DMS79 treated with DMSO at 0.1 percent for 48 hours (cell line): ENCODE measurements around the gene SAMD4A.

Source experiments
- DNase-seq: peaks from one replicate; lab custom pipeline; 2025; lab: John Stamatoyannopoulos, UW

SAMD4A gene

DNA sequence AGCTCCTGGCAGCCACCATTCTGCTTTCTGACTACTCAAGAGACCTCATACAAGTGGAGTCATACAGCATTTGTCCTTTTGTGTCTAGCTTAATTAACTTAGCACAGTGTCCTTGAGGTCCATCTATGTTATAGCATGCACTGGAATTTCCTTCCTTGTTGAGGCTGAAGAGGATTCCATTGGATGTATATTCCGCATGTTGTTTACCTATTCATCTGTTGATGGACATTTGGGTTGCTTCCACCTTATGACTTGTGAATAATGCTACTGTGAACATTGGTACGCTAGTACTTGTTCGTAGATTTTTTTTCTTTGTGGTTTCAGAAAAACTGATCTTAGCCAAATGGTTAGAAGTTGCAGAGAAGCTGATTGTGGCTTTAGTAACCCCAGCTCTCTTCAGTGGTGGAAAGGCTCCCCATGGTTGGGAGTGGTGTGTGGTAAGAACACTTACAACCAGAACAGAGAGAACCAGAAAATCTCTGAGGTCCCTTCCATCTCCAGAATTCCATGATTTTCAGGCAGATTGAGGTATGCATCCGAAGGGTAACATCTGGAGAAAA is 118.4 kb downstream of the SAMD4A start:
- no peak for DNase-seq

DNA sequence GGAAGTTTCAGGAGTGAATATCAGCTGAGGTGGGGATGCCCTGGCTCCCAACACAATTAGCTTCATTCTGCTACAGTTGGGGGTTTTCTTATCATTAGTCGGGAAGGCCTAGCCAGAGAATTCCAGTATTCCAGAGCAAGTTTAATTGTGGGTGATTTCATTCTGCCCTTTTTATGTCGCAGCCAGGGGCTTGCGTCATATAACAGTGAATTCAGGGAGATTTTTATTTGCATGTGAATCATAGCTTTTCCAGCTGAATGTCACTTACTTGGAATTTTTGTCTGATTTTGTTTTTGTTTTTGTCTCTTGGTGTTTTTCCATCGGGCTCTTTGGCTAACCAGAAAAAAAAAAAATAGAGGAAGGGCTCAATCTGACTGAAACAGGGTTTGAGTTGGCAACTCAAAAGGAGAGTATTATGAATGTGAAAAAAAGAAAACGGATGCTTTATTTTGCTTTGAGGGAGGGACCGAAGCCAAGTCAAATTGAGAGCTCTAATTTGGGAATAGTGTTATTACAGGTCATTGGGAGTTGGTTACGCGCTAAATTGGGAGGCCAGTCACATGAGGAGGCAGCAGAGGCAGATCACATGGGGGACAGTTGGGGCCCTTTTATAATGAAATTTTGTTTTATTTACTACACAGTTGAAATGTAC is 119.4 kb downstream of the SAMD4A start:
- no peak for DNase-seq

DNA sequence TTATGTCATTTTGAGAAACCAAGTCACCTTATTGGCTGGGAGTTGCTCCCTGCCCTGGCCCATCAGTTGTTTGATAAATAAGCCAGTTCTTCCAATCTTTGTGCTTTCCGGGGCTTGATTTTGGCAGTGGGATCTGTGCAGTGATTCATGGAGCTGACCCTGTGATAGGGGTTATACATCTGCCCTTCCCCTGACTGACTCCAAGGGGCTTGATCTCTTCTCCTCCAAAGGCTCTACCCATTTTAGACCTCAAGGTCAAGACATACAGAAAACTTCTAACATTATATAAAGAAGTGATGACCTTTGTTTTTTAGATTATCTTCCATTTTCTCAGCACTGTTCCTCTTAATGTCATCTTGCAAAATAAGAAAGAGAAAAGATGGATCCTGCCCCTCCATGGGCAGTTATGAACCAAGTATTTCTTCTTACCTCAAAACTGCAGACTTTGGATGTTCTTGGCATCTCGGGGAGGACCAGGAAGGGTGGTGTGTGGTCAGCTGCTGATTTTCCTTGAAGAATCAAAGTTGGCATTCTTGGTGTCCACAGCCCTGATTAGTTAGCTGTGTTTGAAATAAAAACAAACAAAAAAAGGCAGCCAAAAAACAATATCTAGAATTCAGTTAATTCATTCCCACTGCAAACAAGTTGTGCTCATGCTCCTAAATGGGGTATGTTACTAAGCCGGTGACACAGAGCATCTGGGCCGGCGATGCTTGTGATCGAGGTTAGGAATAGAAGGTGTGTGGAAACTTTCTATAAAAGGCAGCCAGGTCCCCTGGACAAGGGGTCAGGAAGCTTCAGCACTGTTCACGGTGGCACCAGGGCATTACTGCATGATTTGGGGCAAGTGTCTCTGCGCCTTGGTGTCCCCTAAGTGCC is 120.2 kb downstream of the SAMD4A start:
- no peak for DNase-seq

DNA sequence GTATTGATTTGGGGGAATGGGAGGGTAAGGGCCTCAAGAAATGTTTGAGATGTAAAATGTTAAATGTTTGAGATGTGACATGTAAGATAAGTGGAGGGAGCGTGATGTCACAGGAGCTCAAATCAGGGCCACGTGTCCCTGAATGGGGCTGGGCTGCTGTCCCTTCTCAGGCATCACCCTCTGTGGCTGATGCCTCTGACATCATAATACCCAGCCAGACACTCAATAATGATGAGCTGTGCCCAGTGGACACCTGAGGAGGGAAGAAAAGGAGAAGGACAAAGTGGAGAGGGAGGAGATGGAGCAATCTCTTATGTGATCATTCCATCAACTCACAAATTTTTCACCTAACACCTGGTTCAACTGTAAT is 120.8 kb downstream of the SAMD4A start:
- DNase-seq, result no peak

DNA sequence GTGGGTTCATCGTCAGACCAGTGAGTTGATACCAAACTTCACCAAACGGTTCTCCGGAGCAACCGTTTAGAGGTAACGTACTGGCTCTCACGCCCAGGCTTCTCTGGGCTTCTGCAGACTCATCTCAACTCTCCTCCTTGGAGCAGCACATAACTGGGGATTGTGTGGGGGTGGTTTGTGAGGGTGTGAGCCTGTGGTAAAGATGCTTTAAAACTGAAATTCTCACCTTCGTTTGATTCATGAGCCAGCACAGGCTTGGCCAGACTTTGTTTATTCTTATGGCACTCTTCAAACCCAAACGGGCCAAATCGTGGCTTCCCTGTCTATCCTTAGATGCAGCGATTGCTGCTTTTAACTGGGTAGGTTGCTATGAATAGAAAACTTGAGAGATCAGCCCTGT is 121.3 kb downstream of the SAMD4A start:
- no peak for DNase-seq

DNA sequence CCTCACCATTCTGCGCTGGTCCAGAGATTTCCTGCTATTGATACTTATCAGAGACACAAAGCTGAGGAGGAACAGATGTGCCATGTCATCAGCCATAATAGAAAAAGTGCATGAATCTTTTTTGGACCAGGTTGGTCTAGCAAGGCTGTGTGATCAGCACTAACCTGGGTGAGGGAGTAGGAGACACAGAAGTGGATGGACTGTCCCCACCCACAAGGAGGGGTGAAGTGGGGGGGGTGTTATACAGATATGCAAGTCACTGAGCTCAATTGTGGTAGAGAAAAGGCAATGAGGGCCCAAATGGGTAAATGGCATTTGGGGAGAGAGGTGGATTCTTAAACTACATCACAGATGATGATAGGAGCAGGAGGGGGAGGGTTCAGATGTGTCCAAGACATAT is 123.0 kb downstream of the SAMD4A start:
- DNase-seq, result no peak

DNA sequence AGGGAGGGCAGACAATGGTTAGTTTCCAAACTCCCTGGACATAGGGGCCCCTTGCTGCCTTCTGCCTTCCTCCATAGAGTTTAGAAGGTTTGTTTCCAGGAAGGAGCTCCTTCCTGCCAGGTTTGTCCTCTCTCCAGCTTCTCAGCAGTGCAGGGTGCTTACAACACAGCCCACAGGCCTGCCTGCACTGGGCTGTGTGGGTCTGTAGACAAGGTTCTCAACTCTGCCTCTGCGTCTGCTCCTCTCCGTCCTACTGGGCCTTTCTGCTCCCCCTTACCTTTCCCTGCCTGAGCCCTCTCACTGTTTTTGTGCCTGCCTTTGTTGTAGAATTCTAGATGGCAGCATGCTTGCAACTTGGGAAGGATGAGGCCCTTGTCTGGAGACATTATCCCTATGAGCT is 124.0 kb downstream of the SAMD4A start:
- DNase-seq, result no peak

DNA sequence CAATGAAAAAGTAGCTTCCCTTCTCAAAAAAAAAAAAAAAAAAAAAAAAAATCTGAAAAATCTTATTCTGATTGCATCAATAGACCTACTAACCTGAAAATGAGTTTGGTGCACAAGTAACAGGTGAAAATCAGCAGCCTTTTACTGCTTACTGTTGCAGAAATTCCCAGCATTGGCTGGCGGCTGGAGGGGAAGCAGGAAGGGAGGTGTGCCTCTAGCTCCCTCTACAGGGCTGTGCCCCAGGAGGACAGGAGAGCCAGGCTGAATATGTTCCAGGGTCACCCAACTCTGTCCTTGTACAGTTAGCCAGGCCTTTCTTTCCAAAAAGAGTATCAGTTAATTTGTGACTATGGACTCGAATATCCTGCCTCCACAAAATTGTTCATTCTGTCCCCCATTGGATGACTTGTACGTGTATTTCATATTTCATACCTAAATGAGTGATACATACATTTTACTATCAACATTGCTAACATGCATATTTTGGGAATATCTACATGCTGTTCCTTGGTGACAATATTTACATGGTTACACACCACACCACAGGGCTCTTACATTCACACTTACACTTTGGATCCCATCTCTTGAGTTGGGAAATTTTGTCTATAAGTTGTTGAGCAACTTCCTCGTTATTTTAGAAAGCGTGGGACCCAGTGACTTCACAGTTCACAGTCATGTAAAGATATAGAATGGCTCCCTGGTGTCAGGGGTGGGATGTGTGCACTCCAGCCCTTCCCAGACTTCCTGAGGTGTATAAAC is 124.8 kb downstream of the SAMD4A start:
- no peak for DNase-seq

DNA sequence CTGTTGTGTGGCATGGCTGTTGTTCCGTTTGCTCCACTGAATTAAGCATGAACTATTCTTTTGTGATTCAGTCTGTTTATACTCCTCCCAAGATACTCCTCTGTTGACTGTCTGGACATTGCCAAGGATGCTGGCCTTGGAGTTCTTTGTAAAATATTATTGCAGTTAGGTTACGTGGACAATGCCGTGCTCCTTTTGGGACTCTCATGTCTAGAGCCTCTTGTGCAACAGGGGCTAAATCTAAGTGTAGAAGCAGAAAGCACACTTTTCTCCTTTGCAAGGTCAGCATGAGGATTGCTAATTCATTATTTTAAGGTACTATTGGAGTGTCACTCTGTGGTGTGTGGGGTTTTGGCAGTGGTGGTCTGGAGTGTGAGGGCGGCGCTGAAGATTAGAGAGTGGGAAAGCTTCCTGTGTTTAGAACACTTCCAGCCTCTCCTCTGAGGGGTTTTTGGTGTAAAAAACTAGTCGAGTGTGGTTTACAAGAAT is 125.4 kb downstream of the SAMD4A start:
- DNase-seq, result no peak

DNA sequence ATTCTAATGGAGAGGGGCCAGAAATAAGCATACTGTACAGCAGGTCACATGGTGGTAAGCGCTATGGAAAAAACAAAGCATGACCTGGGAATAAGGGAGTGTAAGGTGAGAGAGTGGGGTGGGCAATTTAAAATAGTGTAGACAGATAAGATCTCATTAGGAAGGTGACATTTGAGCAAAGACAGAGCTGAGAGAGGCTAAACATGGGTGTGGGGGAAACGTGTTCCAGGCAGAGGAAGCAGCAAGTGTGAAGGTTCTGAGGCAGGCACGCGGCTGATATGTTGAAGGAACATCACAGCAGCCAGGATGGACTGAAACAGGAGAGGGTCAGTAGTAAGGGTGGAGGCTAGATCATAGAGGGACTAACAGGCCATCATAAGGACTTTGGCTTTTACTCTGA is 126.8 kb downstream of the SAMD4A start:
- no peak for DNase-seq

DNA sequence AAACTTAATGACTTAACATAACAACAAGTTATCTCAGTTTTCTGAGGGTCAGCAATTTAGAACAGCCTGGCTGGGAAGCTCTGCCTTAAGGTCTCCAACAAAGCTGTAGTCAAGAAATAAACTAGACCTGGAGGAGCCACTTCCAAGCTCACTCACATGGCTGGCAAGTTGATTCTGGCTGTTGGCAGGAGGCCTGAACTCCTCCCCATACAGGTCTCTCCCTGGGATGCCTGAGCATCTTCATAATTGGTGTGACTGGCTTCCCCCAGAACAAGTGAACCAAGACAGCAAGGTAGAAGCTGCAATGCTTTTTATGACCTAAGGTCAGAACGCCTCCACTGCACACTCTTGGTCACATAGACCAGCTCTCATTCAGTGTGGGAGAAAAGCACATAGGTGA is 128.3 kb downstream of the SAMD4A start:
- no peak for DNase-seq

DNA sequence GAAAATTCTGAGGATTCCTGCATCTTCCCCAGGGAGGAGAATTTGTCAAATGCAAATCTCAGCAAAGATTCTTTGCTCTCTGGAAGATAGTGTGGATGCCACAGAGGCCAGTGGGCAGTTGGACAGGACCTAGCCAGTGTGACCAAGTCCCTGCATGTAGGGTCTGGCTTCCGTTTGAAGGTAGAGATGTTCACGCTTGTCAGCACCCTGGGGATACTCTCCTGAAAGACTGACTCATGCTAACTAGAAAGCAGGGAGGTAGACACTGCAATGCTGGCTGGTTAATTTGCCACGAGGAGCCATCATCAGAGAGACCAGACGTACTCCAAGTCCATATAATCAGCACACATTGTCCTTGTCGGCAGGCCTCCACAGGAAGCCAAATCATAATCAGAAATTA is 130.1 kb downstream of the SAMD4A start:
- no peak for DNase-seq

DNA sequence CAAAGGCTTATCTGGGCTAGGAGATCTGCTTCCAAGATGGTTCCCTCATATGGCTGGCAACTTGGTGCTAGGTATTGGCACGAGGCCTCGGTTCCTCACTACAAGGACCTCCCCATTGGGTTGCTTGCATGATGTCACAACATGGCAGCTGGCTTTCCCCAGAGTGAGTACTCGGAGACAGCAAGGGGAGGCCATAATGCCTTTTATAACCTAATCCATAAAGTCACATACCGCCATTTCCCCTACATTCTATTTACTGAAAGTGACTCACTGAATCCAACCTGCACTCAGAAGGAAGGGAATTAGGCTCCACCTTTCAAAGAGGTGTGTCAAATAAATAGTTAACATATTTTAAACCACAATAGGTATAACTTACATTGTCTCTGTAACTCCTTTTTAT is 130.9 kb downstream of the SAMD4A start:
- no peak for DNase-seq

DNA sequence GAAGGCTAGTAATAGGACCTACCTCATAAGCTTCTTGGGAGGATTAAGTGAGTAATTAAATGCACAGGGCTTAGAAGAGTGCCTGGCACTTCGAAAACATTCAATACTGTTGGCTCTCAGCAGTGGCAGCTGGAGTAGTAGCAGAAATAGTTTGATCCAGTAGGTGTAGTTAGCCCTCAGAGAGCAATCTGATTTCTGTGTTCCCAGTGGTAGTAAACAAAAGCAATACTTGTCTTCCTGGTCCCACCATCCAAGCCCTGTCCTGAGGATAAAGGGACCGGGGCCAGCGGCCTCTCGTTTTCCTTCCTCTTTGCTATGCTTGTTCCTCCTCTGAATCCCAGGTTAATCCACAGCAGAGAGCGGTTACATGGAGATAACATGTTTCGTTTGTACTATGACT is 131.6 kb downstream of the SAMD4A start:
- no peak for DNase-seq

DNA sequence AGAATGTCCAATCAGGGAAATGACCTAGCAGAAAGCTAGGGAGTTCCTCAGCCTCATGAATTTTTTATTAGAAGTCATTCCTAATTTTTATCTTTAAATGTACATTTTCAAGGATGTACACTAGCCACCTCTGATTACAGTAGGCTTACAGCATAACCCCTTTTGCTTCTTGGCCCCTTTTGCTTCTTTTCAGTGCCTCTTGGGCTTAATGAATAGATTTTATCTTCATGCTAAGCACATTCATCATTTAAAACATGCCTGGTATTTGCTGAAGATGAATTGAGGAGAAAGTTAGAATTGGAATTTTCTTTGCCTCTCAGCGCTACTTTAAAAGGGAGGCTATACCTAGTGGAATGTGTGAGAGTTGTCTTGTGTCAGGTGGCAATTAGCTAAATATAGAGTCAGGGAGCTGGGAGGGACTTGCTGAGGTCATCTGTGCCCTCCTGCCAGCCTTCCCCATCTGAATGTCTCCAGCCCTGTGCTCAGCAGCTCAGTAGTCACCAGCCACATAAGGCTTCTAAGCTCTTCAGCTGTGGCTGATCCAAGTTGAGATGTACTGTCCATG is 132.1 kb downstream of the SAMD4A start:
- DNase-seq, result no peak

DNA sequence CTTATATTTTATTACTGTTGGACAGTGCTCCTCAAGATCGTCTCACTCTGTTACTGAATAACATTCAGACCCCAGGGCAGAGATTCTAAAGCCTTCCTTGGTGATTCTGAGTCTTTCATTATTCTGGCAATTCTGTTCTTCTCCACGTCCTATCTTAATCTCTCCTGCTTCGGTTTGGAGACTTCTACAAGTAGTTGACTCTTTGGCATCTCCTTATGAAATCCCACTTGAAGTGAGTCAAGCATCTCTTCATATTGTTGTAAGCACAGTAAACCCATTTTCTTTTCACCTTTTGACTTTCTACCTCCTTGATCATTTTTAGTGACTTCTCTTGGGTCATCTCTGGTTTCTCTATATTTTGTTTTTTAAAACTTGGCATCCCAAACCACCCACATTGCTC is 132.8 kb downstream of the SAMD4A start:
- DNase-seq, result no peak

DNA sequence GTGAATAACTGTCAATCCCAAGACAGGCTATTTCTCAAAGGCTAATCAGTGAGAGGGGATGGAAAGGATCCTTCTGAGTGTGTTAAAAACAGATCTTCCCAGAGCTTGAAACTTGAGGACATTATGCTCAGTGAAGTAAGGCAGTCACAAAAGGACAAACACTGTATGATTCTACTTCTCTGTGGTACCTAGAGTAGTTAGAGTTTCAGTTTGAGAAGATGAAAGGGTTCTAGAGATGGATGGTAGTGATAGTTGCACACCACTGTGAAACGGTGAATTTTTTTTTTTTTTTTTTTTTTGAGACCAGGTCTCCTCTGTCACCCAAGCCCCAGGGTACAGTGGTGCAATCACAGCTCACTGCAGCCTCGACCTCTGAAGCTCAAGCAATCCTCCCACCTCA is 133.8 kb downstream of the SAMD4A start:
- DNase-seq, result no peak

DNA sequence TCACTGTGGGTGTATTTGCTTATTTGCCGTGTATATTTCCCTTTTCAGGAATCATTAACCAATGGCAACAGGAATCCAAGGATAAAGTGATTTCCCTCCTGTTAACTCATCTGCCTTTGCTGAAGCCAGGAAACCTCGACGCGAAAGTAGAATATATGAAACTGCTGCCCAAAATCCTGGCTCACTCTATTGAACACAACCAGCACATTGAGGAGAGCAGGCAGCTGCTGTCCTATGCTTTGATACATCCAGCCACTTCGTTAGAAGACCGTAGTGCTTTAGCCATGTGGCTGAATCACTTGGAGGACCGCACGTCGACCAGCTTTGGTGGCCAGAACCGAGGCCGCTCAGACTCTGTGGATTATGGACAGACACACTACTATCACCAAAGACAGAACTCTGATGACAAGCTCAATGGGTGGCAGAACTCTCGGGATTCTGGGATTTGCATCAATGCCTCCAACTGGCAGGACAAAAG is 135.1 kb downstream of the SAMD4A start:
- DNase-seq, result no peak

DNA sequence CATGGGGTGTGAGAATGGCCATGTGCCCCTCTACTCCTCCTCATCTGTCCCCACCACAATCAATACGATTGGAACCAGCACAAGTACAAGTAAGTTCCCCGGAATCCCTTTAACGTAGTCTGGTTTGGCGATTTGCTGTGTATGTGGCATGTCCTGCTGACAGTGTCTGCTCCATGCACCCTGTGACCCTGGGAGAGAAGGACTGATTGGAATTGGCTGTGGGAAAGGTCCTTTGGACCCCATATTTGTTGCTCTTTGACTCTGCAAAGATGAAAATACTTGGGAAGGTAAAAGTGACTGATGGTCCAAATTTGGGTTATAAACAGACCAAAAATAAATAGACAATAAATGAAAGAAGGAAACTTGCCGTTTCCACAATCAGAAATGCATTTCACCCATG is 135.6 kb downstream of the SAMD4A start:
- DNase-seq, result no peak

DNA sequence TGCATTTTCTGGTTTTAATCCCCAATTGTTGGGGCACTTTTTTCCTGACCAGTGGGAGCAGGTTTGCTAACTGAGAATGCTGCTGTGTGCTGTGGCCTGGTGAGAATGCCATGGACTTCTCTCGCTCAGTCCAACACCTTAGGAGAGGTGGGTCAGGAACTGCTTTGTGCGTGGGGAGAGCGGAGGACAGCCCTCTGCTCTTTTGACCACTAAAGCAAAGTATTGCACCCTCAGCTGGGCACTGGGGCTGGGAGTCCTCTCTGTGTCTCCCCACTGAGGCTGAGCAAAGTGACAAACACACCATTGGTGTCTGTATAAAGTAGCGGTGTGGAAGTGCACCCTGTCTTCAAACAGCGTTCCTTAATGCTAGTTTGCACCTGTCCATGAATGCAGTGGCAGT is 136.2 kb downstream of the SAMD4A start:
- DNase-seq, result no peak

DNA sequence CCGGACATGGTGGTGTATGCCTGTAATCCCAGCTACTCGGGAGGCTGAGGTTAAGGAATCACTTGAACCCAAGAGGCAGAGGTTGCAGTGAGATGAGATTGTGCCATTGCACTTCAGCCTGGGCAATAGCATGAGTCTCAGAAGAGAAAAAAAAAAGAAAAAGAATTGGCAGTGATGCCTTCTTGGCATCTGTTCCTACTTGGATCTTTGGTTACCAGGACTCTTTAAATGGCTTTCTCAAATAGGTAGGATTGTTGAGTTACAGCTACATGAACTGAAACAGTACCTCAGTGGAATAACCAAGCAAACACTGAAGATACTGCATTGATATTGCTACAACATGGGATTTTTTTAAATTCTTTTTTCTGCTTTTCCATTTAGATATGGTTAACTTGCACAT is 136.8 kb downstream of the SAMD4A start:
- no peak for DNase-seq

DNA sequence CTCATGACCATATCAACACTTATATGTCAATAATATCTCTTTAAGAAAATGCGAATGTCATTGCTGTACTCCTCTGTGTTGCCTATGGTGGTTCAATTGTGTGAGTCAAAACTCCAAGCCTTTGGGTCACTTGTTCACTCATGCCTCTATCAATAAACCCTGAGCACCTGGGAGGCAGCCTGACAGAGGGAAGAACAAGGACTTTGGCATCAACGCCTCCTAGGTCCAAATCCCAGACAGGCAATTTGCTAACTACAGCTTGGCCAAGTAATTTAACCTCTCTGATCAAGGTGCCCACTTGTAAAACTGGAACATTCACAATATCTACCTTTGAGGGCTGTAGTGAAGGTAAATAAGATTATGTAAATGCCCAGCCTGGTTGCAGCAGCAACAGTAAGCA is 137.8 kb downstream of the SAMD4A start:
- no peak for DNase-seq
